Psoas muscle (tissue), 8 donors: Measurements from ENCODE around the gene GAS2. TPM values are rescaled to one million over a fixed set of nuclear protein-coding genes. Genes with fewer than 3 reads are reported as not detected.

Source experiments
- ATAC-seq, 4 donors: fragments of 200-7000 bp; cut with Tn5 transposase; one replicate each; pipeline ENCODE4 v1.9.1; 2020; ENCODE audit warnings: moderate library complexity in 3 of 4, mild to moderate bottlenecking in 2 of 4
- DNase-seq, 2 donors: peaks; one replicate each; pipeline ENCODE4 v3.0.0-alpha.2; 2020
- H3K27ac ChIP-seq: fragments of 200-600 bp; one replicate; pipeline ENCODE4 v1.8.0; 2022
- H3K27me3 ChIP-seq, 3 donors: fragments of 200-600 bp in 1 of 3; one replicate each; pipeline versions ENCODE4 v1.6.1 to v1.8.0; 2013 to 2022; ENCODE audit warnings: low read length in 2 of 3, mild to moderate bottlenecking in 2 of 3, moderate library complexity in 1 of 3; ENCODE audit not compliant: insufficient read depth in 3 of 3
- H3K36me3 ChIP-seq, 2 donors: fragments of 200-600 bp in 1 of 2; one replicate each; pipeline versions ENCODE4 v1.6.1 to v1.8.0; 2013 to 2022; ENCODE audit warnings: low read depth in 1 of 2, mild to moderate bottlenecking in 1 of 2, moderate library complexity in 1 of 2; ENCODE audit not compliant: insufficient read depth in 1 of 2
- H3K4me1 ChIP-seq: fragments of 200-600 bp; one replicate; pipeline ENCODE4 v1.8.0; 2022
- H3K4me3 ChIP-seq: fragments of 200-600 bp; one replicate; pipeline ENCODE4 v1.8.0; 2022; ENCODE audit warnings: mild to moderate bottlenecking
- H3K9me3 ChIP-seq: fragments of 200-600 bp; one replicate; pipeline ENCODE4 v1.8.0; 2022
- WGBS, 3 donors: extraction: QIAGEN DNeasy Blood & Tissue Kit; methylation state at CpG; one replicate each; pipeline versions ENCODE4 v1.1.6 to v1.1.7; 2013; 5-methylcytosine and 5-hydroxymethylcytosine counted together
- intact Hi-C, 2 donors: fragments of 100-400 bp; cut with DNase I; formaldehyde crosslinking; loops; one replicate each; pipeline versions ENCODE4 v1.11.0 to v1.14.2; 2022
- polyA plus RNA-seq, 3 donors: library from polyadenylated mRNA; stranded (reverse); fragments of 200-250 nt; gene quantifications; one replicate each; pipeline ENCODE4 v1.2.3, GENCODE V29; 2013
- total RNA-seq, 4 donors: library from RNA; stranded (reverse); fragmentation: NEBNext Ultra II Directional in 2 of 4; extraction: Animal tissue kit (Norgen Biotek cat#: 25700) in 2 of 4; gene quantifications; one replicate each; pipeline versions ENCODE4 v1.2.1 to v1.2.4, GENCODE V29; 2021 to 2023
- TF ChIP-seq, protein P1 (sequence below): fragments of 200-600 bp; IDR thresholded peaks from one replicate; pipeline ENCODE4 v1.8.0; 2022; ENCODE audit warnings: antibody characterized with exemption
- donor health status: healthy with polysubstance abuse.
- donor health status: DM: no; HTN: no; CAD: no; lungs with moderate emphysema.
- donor health status: Bipolar disorder and iron deficiency.
- donor health status: healthy.
- donor health status: DM: yes; HTN: yes; CAD: no.
- donor health status: DM: no; HTN: no; CAD: no.
- donor health status: DM: no; HTN: no; CAD: no.
- donor health status: DM: yes; HTN: yes; CAD: no.

Gene GAS2
- total and polyA plus RNA-seq, 7 donors = 0.51 to 4.6 (median 2.8) TPM

GRCh38 chr11:22668005-22668796 is 1.8 kb downstream of the GAS2 start:
- H3K4me1 ChIP-seq = peaks cover 34% of the 10 kb centered on the region
- ATAC-seq = peak in 3 of 4 donors; percentile 5 to 39 (median 16)
- intact Hi-C loops = loop anchor here (5.0 kb wide), 3 partner anchors 41 to 119 kb away; partner anchors contain the start of gene FANCF (in 1 of the 2)
- H3K9me3 ChIP-seq = no peaks in the 10 kb centered on the region
- H3K36me3 ChIP-seq = no peaks in the 10 kb centered on the region
- DNase-seq = no peak
- no peaks in the 10 kb centered on the region for H3K27me3 ChIP-seq
- peak overlapping the region; percentile 78 for H3K27ac ChIP-seq
- 31 to 36% (median 36%) methylated on average over 3 of the region's 3 CpGs for WGBS, 3 donors
- TF ChIP-seq, protein P1, sequence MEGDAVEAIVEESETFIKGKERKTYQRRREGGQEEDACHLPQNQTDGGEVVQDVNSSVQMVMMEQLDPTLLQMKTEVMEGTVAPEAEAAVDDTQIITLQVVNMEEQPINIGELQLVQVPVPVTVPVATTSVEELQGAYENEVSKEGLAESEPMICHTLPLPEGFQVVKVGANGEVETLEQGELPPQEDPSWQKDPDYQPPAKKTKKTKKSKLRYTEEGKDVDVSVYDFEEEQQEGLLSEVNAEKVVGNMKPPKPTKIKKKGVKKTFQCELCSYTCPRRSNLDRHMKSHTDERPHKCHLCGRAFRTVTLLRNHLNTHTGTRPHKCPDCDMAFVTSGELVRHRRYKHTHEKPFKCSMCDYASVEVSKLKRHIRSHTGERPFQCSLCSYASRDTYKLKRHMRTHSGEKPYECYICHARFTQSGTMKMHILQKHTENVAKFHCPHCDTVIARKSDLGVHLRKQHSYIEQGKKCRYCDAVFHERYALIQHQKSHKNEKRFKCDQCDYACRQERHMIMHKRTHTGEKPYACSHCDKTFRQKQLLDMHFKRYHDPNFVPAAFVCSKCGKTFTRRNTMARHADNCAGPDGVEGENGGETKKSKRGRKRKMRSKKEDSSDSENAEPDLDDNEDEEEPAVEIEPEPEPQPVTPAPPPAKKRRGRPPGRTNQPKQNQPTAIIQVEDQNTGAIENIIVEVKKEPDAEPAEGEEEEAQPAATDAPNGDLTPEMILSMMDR = no peak
- peak overlapping the region; percentile 81 for H3K4me3 ChIP-seq

GRCh38 chr11:22669368-22669767 is 3.0 kb downstream of the GAS2 start:
- H3K27me3 ChIP-seq = no peaks in the 10 kb centered on the region
- H3K4me3 ChIP-seq = peak overlapping the region; percentile 81
- peaks cover 41% of the 10 kb centered on the region for H3K4me1 ChIP-seq
- TF ChIP-seq, protein P1 = no peak
- 74 to 89% (median 76%) methylated on average over 2 of the region's 2 CpGs for WGBS, 3 donors
- intact Hi-C loops = loop anchor here (5.0 kb wide), 3 partner anchors 42 to 118 kb away; partner anchors contain the start of gene FANCF (in 1 of the 2)
- H3K36me3 ChIP-seq = no peaks in the 10 kb centered on the region
- ATAC-seq (peak in 3 of 4 donors; percentile 34 to 62 (median 47)), DNase-seq (no peak)
- H3K27ac ChIP-seq = peak overlapping the region; percentile 78
- H3K9me3 ChIP-seq = no peaks in the 10 kb centered on the region

DNA sequence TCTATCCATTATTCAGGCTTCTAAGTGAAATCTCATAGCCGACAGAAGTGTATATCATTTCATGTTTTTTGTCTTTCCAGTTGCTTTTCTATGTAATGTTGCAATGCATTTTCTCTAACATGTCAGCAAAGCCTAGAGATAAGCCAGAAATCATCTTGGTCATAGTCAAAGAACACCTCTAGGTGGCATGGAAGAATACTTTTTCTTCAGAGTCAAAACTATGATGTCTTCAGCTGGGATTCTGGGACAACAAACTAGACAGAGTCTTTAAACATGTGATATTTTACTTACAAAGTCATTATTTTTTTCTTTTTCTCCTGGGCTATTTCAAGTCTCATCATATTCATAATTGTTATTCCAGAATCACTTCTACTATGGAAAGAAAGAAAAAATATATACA is 4.4 kb downstream of the GAS2 start:
- no peaks in the 10 kb centered on the region for H3K9me3 ChIP-seq
- intact Hi-C loops = loop anchor here in 1 of 2 donors (1.0 to 5.0 kb wide), 3 partner anchors 13 to 116 kb away; no protein-coding TSS in a partner anchor
- no peak for DNase-seq
- peak in 3 of 4 donors; percentile 40 to 63 (median 62) for ATAC-seq
- H3K27me3 ChIP-seq = no peaks in the 10 kb centered on the region
- peaks cover 43% of the 10 kb centered on the region for H3K4me1 ChIP-seq
- WGBS, 3 donors = 73 to 80% (median 76%) methylated on average over 1 of the region's 1 CpG
- H3K4me3 ChIP-seq = peak overlapping the region; percentile 81
- peak overlapping the region; percentile 78 for H3K27ac ChIP-seq
- H3K36me3 ChIP-seq = no peaks in the 10 kb centered on the region
- TF ChIP-seq, protein P1 = peak; percentile 48

GRCh38 chr11:22671751-22672150 is 5.3 kb downstream of the GAS2 start:
- TF ChIP-seq, protein P1 = no peak
- ATAC-seq (no peak), DNase-seq (no peak)
- no peaks in the 10 kb centered on the region for H3K36me3 ChIP-seq
- H3K27ac ChIP-seq = peak overlapping the region; percentile 78
- peaks cover 48% of the 10 kb centered on the region for H3K4me1 ChIP-seq
- intact Hi-C loops = loop anchor here in 1 of 2 donors (5.0 kb wide), 2 partner anchors 56 to 116 kb away; no protein-coding TSS in a partner anchor
- H3K4me3 ChIP-seq = peak overlapping the region; percentile 5
- no peaks in the 10 kb centered on the region for H3K27me3 ChIP-seq
- WGBS, 3 donors = 22 to 36% (median 33%) methylated on average over 2 of the region's 2 CpGs
- no peaks in the 10 kb centered on the region for H3K9me3 ChIP-seq
